ENCODE measurements around the gene FBXO36. TPM values are rescaled to one million over a fixed set of nuclear protein-coding genes. Genes with fewer than 3 reads are reported as not detected.

FBXO36 gene
- total RNA-seq, 4 donors from 2014 or later, result 0.88 to 8.8 (median 5.4) TPM

DNA sequence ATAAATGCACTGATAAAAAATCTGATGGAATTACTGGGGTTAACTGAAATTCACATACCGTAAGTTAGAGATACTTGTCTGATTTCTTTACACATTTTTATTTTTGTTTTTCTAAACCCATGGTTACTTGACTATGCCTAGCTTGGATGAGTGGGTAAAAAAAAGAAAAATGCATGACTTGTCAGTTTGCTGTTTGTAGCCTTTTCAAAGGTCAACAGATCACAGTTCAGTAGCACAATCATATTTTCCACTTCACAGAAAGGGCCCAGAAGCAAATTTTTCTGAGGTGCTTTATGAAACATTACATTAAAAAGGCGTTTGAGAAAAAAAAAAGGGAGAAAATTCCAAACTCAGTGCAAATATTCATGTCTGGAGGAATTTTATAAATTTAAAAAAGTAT is 130.0 kb downstream of the FBXO36 start:
- H3K27ac ChIP-seq, result no peak overlapping the region
- H3K4me1 ChIP-seq, result no peaks in the 10 kb centered on the region

GRCh38 chr2:230053753-230054478 is 131.6 kb downstream of the FBXO36 start:
- DNase-seq, result no peak

More for the DNA sequence above, 130.0 kb downstream of the FBXO36 start:
- Histone ChIP-seq H3K36me3 (no peaks in the 10 kb centered on the region), H3K4me3 (no peak overlapping the region), H3K9me3 (no peaks in the 10 kb centered on the region), H3K27me3 (no peaks in the 10 kb centered on the region)
- intact Hi-C loops (cut with DNase I; ENCODE audit: low total_unique reads), result no loop called here
- no peak for DNase-seq
- TF ChIP-seq, protein P1, sequence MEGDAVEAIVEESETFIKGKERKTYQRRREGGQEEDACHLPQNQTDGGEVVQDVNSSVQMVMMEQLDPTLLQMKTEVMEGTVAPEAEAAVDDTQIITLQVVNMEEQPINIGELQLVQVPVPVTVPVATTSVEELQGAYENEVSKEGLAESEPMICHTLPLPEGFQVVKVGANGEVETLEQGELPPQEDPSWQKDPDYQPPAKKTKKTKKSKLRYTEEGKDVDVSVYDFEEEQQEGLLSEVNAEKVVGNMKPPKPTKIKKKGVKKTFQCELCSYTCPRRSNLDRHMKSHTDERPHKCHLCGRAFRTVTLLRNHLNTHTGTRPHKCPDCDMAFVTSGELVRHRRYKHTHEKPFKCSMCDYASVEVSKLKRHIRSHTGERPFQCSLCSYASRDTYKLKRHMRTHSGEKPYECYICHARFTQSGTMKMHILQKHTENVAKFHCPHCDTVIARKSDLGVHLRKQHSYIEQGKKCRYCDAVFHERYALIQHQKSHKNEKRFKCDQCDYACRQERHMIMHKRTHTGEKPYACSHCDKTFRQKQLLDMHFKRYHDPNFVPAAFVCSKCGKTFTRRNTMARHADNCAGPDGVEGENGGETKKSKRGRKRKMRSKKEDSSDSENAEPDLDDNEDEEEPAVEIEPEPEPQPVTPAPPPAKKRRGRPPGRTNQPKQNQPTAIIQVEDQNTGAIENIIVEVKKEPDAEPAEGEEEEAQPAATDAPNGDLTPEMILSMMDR (IDR thresholded peaks at IDR 0.05), result no peak
- TF ChIP-seq POLR2A (IDR thresholded peaks at IDR 0.05), result no peak

GRCh38 chr2:230060672-230061293 is 138.5 kb downstream of the FBXO36 start:
- TF ChIP-seq, protein P1 (IDR thresholded peaks at IDR 0.05), result no peak
- no peak for TF ChIP-seq POLR2A (IDR thresholded peaks at IDR 0.05)
- Histone ChIP-seq H3K9me3 (no peaks in the 10 kb centered on the region), H3K27me3 (no peaks in the 10 kb centered on the region), H3K27ac (no peak overlapping the region), H3K36me3 (no peaks in the 10 kb centered on the region), H3K4me3 (no peak overlapping the region), H3K4me1 (no peaks in the 10 kb centered on the region)
- no peak for DNase-seq
- intact Hi-C loops (cut with DNase I; ENCODE audit: low total_unique reads), result no loop called here

More at GRCh38 chr2:230053753-230054478, 131.6 kb downstream of the FBXO36 start:
- intact Hi-C loops (cut with DNase I; ENCODE audit: low total_unique reads), result no loop called here
- Histone ChIP-seq H3K4me1 (no peaks in the 10 kb centered on the region), H3K27ac (no peak overlapping the region), H3K9me3 (no peaks in the 10 kb centered on the region), H3K27me3 (no peaks in the 10 kb centered on the region), H3K4me3 (no peak overlapping the region), H3K36me3 (no peaks in the 10 kb centered on the region)
- TF ChIP-seq, protein P1 (IDR thresholded peaks at IDR 0.05), result no peak
- TF ChIP-seq POLR2A (IDR thresholded peaks at IDR 0.05), result no peak

Small RNA genes lying within 50 kb of the gene (small RNA-seq; reads per million reads assigned to genes)
- gene RNU6-1027P (not detected), gene RNU6-613P (not detected), gene RNU6-964P (not detected), gene RNY4P19 (not detected)

Other genes with a start within 250 kb of the FBXO36 start
- 10 to 100 TPM in 1 of 4 donors, 1 to 10 TPM in 3; 1.9 to 24.7 (median 4.9) TPM for gene DNER, start 207.9 kb upstream of the FBXO36 start, total RNA-seq
- gene TRIP12, start 494 bp upstream of the FBXO36 start, total RNA-seq, result 100 to 1,000 TPM in 3 of 4 donors, 10 to 100 TPM in 1; 77.1 to 255 (median 197) TPM
- 10 to 100 TPM in 2 of 4 donors, 1 to 10 TPM in 2; 3.2 to 28.6 (median 8.2) TPM for gene SLC16A14, start 146.4 kb downstream of the FBXO36 start, total RNA-seq